ENCODE data around the gene GIT2.

DNA sequence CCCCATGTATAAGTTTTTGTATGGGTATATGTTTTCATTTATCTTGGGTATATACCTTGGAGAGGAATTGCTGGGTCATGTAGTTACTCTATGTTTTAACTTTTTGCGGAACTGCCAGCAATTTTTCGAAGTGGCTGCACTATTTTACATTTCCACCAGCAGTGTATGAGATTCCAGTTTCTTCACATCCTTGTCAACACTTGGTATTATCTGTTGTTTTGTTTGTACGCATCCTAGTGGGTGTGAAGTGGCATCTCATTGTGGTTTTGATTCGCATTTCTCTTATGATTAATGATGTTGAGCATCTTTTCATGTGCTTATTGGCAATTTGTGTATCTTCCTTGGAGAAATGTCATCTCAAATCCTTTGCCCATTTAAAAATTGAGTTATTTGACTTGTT lies 9.9 kb upstream of the GIT2 start:
- no peak for TF ChIP-seq POLR2A (IDR thresholded peaks at IDR 0.05)
- TF ChIP-seq, protein P1, sequence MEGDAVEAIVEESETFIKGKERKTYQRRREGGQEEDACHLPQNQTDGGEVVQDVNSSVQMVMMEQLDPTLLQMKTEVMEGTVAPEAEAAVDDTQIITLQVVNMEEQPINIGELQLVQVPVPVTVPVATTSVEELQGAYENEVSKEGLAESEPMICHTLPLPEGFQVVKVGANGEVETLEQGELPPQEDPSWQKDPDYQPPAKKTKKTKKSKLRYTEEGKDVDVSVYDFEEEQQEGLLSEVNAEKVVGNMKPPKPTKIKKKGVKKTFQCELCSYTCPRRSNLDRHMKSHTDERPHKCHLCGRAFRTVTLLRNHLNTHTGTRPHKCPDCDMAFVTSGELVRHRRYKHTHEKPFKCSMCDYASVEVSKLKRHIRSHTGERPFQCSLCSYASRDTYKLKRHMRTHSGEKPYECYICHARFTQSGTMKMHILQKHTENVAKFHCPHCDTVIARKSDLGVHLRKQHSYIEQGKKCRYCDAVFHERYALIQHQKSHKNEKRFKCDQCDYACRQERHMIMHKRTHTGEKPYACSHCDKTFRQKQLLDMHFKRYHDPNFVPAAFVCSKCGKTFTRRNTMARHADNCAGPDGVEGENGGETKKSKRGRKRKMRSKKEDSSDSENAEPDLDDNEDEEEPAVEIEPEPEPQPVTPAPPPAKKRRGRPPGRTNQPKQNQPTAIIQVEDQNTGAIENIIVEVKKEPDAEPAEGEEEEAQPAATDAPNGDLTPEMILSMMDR (IDR thresholded peaks at IDR 0.05) = no peak

Data from adrenal gland (tissue), 5 donors.